ENCODE measurements around the gene EYS.

The EYS gene

GRCh38 chr6:64121011-64121565, 1585.9 kb downstream of the EYS start:
- DNase-seq (ENCODE audit: insufficient read length, low spot score) (no peak), FAIRE-seq (no peak)

- DNase-seq (ENCODE audit: insufficient read length, low spot score) (no peak), FAIRE-seq (no peak)
Measured at GRCh38 chr6:64113704-64114103, 1593.3 kb downstream of the EYS start.

GRCh38 chr6:64104051-64104450, 1603.0 kb downstream of the EYS start:
- no peak for FAIRE-seq
- no peak for DNase-seq (ENCODE audit: insufficient read length, low spot score)

GRCh38 chr6:64103480-64103879, 1603.5 kb downstream of the EYS start:
- DNase-seq (ENCODE audit: insufficient read length, low spot score) (no peak), FAIRE-seq (no peak)

GRCh38 chr6:64100702-64101303, 1606.2 kb downstream of the EYS start:
- no peak for DNase-seq (ENCODE audit: insufficient read length, low spot score)
- peak; percentile 23 for FAIRE-seq

GRCh38 chr6:64090352-64090751, 1616.7 kb downstream of the EYS start:
- no peak for FAIRE-seq
- no peak for DNase-seq (ENCODE audit: insufficient read length, low spot score)

GRCh38 chr6:64085126-64085525, 1621.9 kb downstream of the EYS start:
- DNase-seq (ENCODE audit: insufficient read length, low spot score) = no peak
- FAIRE-seq = no peak

- DNase-seq (ENCODE audit: insufficient read length, low spot score) (no peak), FAIRE-seq (no peak)
Measured at GRCh38 chr6:64084185-64084663, 1622.8 kb downstream of the EYS start.

- no peak for FAIRE-seq
- DNase-seq (ENCODE audit: insufficient read length, low spot score) = no peak
Measured at GRCh38 chr6:64083261-64083660, 1623.8 kb downstream of the EYS start.

GRCh38 chr6:64081453-64081852, 1625.6 kb downstream of the EYS start:
- DNase-seq (ENCODE audit: insufficient read length, low spot score) = no peak
- FAIRE-seq = no peak

- DNase-seq (ENCODE audit: insufficient read length, low spot score) = no peak
- no peak for FAIRE-seq
Measured at GRCh38 chr6:64074981-64075380, 1632.0 kb downstream of the EYS start.

- DNase-seq (ENCODE audit: insufficient read length, low spot score) (no peak), FAIRE-seq (no peak)
Measured at GRCh38 chr6:64072686-64073085, 1634.3 kb downstream of the EYS start.

- FAIRE-seq = no peak
Measured at GRCh38 chr6:64064919-64065318, 1642.1 kb downstream of the EYS start.

GRCh38 chr6:64062960-64063683, 1643.9 kb downstream of the EYS start:
- FAIRE-seq = no peak

More at GRCh38 chr6:64064919-64065318, 1642.1 kb downstream of the EYS start:
- no peak for DNase-seq (ENCODE audit: insufficient read length, low spot score)

GRCh38 chr6:64054861-64055260, 1652.2 kb downstream of the EYS start:
- DNase-seq (ENCODE audit: insufficient read length, low spot score) (no peak), FAIRE-seq (no peak)

More at GRCh38 chr6:64062960-64063683, 1643.9 kb downstream of the EYS start:
- no peak for DNase-seq (ENCODE audit: insufficient read length, low spot score)

- FAIRE-seq = no peak
- no peak for DNase-seq (ENCODE audit: insufficient read length, low spot score)
Measured at GRCh38 chr6:64050590-64050989, 1656.4 kb downstream of the EYS start.

GRCh38 chr6:64049736-64050135, 1657.3 kb downstream of the EYS start:
- DNase-seq (ENCODE audit: insufficient read length, low spot score) = no peak
- FAIRE-seq = no peak

- no peak for FAIRE-seq
Measured at GRCh38 chr6:64046746-64047208, 1660.2 kb downstream of the EYS start.

GRCh38 chr6:64041373-64041772, 1665.7 kb downstream of the EYS start:
- DNase-seq (ENCODE audit: insufficient read length, low spot score) (no peak), FAIRE-seq (no peak)

More at GRCh38 chr6:64046746-64047208, 1660.2 kb downstream of the EYS start:
- no peak for DNase-seq (ENCODE audit: insufficient read length, low spot score)

- DNase-seq (ENCODE audit: insufficient read length, low spot score) (no peak), FAIRE-seq (no peak)
Measured at GRCh38 chr6:64040113-64040512, 1666.9 kb downstream of the EYS start.

GRCh38 chr6:64037427-64037826, 1669.6 kb downstream of the EYS start:
- no peak for FAIRE-seq
- DNase-seq (ENCODE audit: insufficient read length, low spot score) = no peak

Data from GM19239 (cell line).